DMS79 (cell line): ENCODE measurements around the gene ANGEL1.

Experiments
- DNase-seq: peaks from one replicate; lab custom pipeline; 2025; lab: John Stamatoyannopoulos, UW

Gene ANGEL1

GRCh38 chr14:76820700-76821099 is 8.0 kb upstream of the ANGEL1 start:
- no peak for DNase-seq

DNA sequence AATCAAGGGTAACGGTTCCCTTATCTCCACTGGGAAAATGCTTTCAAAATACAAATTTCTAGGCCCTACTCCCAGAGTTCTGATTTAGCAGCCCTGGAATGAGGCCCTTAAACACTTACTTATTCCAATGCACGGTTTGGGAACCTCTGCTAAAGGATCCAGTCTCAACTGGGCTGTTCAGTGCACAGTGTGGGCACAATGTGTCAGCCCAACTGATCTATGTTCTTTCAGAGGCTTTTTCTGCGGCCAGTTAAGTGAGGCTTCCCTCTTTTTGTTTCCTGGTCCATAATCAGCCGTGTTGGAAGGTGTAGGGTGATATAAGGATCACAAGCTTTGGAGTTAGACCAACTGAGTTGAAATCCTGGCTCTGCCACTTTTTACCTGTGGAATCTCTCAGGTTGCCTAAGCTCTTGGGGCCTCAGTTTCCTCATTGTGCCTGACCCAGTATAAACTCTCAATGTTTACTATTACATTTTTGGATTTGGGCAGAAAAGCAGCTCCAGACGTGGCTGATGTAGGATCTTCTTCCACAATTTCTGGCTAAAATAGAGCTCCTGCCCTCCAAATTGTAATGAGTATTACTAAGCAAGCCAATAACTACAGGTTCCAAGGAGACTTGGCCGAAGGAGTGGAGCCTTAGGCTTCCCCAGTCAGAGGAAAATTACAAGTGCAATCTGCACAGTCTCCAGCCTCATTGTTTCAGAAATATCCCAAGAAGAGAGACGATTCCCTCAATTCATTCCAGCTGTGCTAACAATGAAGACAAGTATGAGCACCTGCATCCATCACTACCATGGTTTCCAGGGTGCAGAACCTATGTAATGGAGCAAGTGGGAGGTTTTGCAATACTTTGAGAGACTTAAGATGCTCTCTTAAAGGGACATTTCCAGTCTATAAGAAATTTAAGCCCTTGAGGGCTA is 2.3 kb upstream of the ANGEL1 start:
- no peak for DNase-seq

- no peak for DNase-seq
Observed at GRCh38 chr14:76812093-76812421, 625 bp downstream of the ANGEL1 start.

DNA sequence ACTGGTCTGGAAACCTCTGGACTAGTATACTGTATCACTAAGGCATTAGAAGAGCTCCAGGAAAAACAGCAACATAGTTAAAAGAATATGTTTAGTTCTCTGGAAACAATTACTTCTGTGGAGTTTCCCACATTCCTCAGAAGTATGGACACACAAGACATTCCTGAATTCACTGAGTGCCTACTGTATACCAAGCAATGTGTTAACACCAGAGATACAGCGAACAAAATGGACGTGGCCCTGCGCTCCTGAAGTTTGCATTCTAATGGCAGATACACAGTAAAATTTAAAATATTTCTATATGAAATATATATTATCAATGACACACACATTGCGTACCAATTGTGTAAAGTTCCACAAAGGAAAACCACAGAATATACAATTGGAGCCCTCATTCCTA is 1.1 kb downstream of the ANGEL1 start:
- DNase-seq, result no peak

- peak; percentile 23 for DNase-seq
Observed at GRCh38 chr14:76810953-76811400, 1.7 kb downstream of the ANGEL1 start.

GRCh38 chr14:76810525-76810924 is 2.2 kb downstream of the ANGEL1 start:
- DNase-seq, result no peak

GRCh38 chr14:76808990-76809389 is 3.7 kb downstream of the ANGEL1 start:
- no peak for DNase-seq

GRCh38 chr14:76808011-76808410 is 4.7 kb downstream of the ANGEL1 start:
- no peak for DNase-seq

DNA sequence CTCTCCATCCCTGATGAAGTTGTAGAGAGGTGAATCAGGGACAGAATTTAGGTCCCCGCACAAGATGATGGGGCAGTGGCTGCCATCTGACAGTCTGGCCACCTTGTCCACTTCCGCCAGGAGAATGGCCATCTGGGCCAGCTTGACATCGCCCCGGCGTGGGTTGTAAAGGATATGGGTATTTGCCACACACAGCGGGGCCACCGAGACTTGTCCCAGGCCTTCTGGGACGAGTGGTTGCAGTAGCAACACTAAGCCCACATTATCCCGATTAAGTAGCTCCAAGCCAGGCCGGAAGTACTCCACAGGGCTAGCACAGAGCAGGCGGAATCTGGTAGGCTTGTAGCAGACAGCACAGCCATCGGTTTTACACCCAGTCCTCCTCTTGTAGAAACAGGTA is 6.2 kb downstream of the ANGEL1 start:
- DNase-seq, result no peak

- no peak for DNase-seq
Observed at GRCh38 chr14:76793956-76794355, 18.7 kb downstream of the ANGEL1 start.

GRCh38 chr14:76793324-76793723 is 19.4 kb downstream of the ANGEL1 start:
- DNase-seq, result no peak

- DNase-seq, result no peak
Observed at GRCh38 chr14:76792422-76792821, 20.3 kb downstream of the ANGEL1 start.

GRCh38 chr14:76786601-76787000 is 26.1 kb downstream of the ANGEL1 start:
- no peak for DNase-seq

GRCh38 chr14:76784881-76785280 is 27.8 kb downstream of the ANGEL1 start:
- peak; percentile 28 for DNase-seq

GRCh38 chr14:76784266-76784874 is 28.3 kb downstream of the ANGEL1 start:
- DNase-seq, result no peak

DNA sequence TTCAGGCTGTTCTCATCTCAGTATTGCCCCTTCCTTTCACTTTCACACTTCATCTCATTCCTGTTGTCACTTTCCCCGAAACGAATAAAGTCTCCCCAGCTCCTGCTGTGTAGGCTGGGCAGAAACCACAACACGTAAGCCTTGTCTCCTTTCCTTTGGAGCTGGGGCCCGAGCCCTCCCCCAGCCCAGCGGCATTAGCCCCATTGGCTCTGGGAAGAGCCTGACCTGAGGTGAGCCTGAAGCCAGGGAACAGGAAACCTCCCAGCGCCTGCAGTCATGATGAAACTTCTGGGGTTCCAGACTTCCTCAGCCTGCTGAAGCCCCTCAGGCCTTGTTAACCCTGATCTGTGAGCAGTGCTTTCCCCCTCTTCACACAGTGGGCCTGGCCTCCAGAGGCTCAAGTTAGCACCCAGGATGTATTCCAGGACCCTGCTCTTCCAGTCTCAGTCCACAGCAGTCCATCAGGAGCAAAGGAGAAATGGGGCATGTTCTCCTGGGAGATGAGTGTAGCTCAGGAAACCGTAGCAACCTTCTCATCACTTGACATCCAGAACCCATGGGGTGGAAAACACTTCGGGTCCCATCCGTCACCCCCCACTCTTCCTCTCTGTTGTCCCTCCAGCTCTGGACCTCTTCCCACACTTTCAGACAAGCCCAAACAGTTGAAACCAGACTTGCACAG is 29.7 kb downstream of the ANGEL1 start:
- DNase-seq, result no peak

DNA sequence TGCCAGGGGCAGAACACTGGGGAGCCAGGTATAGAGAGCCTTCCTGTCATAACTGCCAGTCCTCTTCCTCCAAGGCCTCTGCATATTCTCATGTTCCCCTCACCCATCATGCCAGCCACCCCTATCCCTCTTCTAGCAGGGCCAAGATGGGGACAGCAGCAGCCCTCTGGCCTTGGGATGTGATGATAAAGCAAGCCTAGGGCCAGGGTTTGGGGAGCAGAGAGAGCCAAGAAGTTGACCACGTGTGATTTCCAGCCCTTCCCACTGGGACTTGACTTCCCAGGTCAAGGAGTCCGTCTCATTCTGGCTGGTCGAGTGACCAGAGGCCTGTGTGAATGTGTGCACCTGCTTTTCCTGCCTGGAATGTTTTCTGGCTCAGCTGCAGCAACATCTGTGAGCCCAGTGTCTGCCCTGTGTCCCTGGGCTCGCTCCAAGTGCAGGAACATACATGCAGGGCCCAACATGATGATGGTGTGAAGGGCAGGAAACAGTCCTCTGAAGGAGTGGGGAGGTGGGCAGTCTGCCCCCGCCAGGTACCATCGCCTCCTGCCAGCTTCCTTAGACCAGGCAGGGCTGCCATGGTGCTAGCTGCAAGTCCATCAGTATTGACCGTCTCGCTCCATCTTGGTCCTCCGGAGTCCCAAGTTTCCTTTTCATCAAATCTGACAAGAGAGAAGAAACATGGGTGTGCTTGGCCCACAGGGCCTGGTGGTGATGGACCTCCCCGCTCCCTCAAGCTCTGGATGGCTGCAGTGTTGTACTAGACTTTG is 30.4 kb downstream of the ANGEL1 start:
- no peak for DNase-seq

DNA sequence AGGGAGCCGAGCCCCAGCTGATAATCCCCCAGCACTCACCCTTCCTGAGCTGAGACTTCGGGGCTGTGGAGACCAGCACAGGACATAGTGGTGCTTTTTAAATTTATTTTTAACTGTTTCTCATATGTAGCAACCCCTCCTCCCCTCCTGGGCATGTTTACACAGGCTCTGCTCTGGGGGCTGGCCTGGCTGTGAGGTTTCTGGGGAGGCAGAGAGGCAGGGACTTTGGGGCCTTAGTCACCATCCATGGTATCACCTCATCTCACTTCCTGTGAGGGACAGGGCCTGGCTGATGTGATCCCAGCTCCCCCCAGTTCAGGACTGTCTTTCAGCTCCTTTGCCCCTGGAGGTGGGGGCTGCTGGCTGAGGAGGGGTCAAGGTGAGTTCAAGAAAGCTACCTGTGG is 31.0 kb downstream of the ANGEL1 start:
- no peak for DNase-seq

DNA sequence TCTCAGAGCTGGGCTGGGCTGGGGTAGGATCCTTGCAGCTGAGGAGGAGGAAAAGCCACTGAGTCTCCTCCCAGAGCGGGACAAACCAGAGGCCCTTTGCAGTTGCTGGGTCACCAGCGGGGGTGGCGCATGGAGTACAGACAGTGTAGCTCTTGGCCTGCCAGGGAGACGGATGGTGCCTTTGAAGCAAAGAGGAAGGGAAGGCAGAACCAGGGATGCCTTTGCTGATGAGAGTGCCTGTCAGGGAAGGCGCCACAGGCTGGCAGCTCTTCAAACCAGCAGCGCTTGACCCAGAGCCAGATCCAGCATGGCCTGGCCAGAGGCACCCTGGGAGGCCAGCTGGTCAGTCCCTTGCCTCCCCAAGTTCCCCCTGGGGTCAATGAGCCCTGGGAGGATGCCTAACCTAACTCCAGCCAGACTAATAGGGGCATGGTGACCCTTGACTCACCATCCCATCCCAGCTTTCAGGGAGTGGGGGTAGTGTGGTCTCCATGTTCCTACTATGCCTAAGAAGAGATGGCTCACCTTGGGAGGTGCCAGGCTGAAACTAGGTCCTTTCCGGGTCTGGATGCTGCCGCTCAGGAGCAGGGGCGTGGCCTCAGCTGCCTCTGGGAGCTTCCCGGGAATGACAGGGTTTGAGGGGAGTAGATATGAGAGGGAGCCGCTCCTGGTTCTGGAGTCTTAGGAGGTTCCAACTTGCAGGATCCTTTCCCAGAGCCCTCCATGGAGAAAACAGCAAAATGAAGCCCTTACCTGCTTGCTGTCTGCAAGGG is 31.6 kb downstream of the ANGEL1 start:
- no peak for DNase-seq

DNA sequence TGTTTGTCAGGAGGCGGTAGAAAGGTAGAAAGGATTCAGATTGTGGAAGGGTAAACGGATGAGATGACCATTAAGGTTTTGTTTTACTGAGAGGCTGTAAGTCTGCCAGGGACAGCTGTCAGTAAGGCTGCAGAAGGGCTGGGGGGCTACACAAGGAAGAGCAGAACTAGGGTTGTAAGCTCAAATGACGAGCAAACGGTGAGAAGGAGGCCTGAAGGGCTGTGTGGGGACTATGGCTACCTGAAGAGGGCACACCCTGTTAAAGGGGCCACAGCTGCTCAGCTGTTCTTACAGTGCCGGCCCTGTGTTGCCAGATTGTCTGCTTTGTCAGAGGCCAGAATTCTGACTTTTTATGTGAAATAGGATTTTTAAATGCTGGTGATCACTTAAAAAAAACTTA is 32.3 kb downstream of the ANGEL1 start:
- DNase-seq, result no peak

- no peak for DNase-seq
Observed at GRCh38 chr14:76780058-76780345, 32.7 kb downstream of the ANGEL1 start.
